Prostate gland (tissue), 2 donors: Measurements from ENCODE around the gene ANKS3. TPM values are rescaled to one million over a fixed set of nuclear protein-coding genes. Genes with fewer than 3 reads are reported as not detected.

Source experiments
- DNase-seq: peaks from one replicate; pipeline ENCODE4 v3.0.0-alpha.2; 2019; ENCODE audit warnings: low spot score
- H3K27ac ChIP-seq, 2 donors: fragments of 200-600 bp; sonication (generic); 2 replicates each; pipeline ENCODE4 v1.5.1; 2017 to 2019
- H3K27me3 ChIP-seq: fragments of 200-600 bp; sonication (generic); replicated peaks from 2 replicates; pipeline ENCODE4 v1.5.1; 2019; ENCODE audit not compliant: insufficient read depth
- H3K36me3 ChIP-seq, 2 donors: fragments of 200-600 bp; sonication (generic); 1 replicate in 1 of 2; 2 replicates in 1 of 2; pipeline versions ENCODE4 v1.5.1 to v1.8.1; 2017 to 2019
- H3K4me1 ChIP-seq: fragments of 200-600 bp; sonication (generic); replicated peaks from 2 replicates; pipeline ENCODE4 v1.5.1; 2019
- H3K4me3 ChIP-seq, 2 donors: fragments of 200-600 bp; sonication (generic); 2 replicates each; pipeline ENCODE4 v1.5.1; 2017 to 2019
- H3K9me3 ChIP-seq: fragments of 200-600 bp; sonication (generic); 2 replicates; pipeline ENCODE4 v1.5.1; 2017
- POLR2A ChIP-seq: fragments of 450-650 bp; IDR thresholded peaks from one replicate; pipeline ENCODE4 v1.6.1; 2016; ENCODE audit warnings: antibody characterized with exemption, mild to moderate bottlenecking
- POLR2AphosphoS5 ChIP-seq: sonication (generic); formaldehyde crosslinking; IDR thresholded peaks from one replicate; pipeline ENCODE4 v1.6.1; 2017; ENCODE audit warnings: antibody characterized with exemption
- WGBS: methylation state at CpG from one replicate; pipeline ENCODE4 v1.1.5; 2018; 5-methylcytosine and 5-hydroxymethylcytosine counted together
- intact Hi-C: fragments of 100-400 bp; cut with DNase I; formaldehyde crosslinking; loops from one replicate; pipeline ENCODE4 v1.14.2; 2022
- total RNA-seq, 2 donors: library from RNA; depleted of rRNA; stranded (reverse); fragments of >200 nt; gene quantifications; one replicate each; pipeline ENCODE4 v1.1.0, GENCODE V29; 2016
- TF ChIP-seq, protein P1 (sequence below), 4 experiments: fragments of 200-600 bp in 2 of 4; fragments of 450-650 bp in 2 of 4; sonication (generic) in 2 of 4; IDR thresholded peaks; 1 replicate in 3 of 4; 2 replicates in 1 of 4; pipeline ENCODE4 v1.5.1; 2016 to 2019; ENCODE audit warnings: antibody characterized with exemption in 4 of 4, mild to moderate bottlenecking in 2 of 4, moderate library complexity in 2 of 4

ANKS3 gene
- total RNA-seq, 2 donors from 2014 or later: 19.1 to 42.9 TPM

- intact Hi-C loops: loop anchor here (10.0 kb wide), 3 partner anchors 72 to 118 kb away; partner anchors contain the start of genes GLYR1, ROGDI, UBALD1 and UBN1
- 19% methylated on average over 17 of the region's 17 CpGs for WGBS
- H3K36me3 ChIP-seq: no peaks in the 10 kb centered on the region
- peak overlapping the region; percentile 76 to 82 for H3K27ac ChIP-seq
- no peaks in the 10 kb centered on the region for H3K27me3 ChIP-seq
- peak overlapping the region; percentile 80 to 82 for H3K4me3 ChIP-seq
- no peak for DNase-seq
- H3K9me3 ChIP-seq: no peaks in the 10 kb centered on the region
- TF ChIP-seq POLR2AphosphoS5: no peak
- no peak for TF ChIP-seq POLR2A
- TF ChIP-seq, protein P1, sequence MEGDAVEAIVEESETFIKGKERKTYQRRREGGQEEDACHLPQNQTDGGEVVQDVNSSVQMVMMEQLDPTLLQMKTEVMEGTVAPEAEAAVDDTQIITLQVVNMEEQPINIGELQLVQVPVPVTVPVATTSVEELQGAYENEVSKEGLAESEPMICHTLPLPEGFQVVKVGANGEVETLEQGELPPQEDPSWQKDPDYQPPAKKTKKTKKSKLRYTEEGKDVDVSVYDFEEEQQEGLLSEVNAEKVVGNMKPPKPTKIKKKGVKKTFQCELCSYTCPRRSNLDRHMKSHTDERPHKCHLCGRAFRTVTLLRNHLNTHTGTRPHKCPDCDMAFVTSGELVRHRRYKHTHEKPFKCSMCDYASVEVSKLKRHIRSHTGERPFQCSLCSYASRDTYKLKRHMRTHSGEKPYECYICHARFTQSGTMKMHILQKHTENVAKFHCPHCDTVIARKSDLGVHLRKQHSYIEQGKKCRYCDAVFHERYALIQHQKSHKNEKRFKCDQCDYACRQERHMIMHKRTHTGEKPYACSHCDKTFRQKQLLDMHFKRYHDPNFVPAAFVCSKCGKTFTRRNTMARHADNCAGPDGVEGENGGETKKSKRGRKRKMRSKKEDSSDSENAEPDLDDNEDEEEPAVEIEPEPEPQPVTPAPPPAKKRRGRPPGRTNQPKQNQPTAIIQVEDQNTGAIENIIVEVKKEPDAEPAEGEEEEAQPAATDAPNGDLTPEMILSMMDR (IDR thresholded peaks at IDR 0.05): no peak
- no peaks in the 10 kb centered on the region for H3K4me1 ChIP-seq
Measured at GRCh38 chr16:4733211-4733742, 794 bp downstream of the ANKS3 start.

GRCh38 chr16:4729876-4730275, 4.2 kb downstream of the ANKS3 start:
- intact Hi-C loops: loop anchor here (10.0 kb wide), 3 partner anchors 75 to 115 kb away; partner anchors contain the start of genes GLYR1, ROGDI, UBALD1 and UBN1
- peaks cover 3 to 6% of the 10 kb centered on the region in 2 donors for H3K36me3 ChIP-seq
- H3K9me3 ChIP-seq: no peaks in the 10 kb centered on the region
- no peaks in the 10 kb centered on the region for H3K27me3 ChIP-seq
- no peak for DNase-seq
- WGBS: 94% methylated on average over 15 of the region's 15 CpGs
- H3K4me1 ChIP-seq: no peaks in the 10 kb centered on the region
- TF ChIP-seq POLR2AphosphoS5 (no peak), POLR2A (no peak)
- TF ChIP-seq, protein P1 (IDR thresholded peaks at IDR 0.05): no peak
- H3K4me3 ChIP-seq: no peak overlapping the region
- H3K27ac ChIP-seq: no peak overlapping the region

- Histone ChIP-seq H3K27ac (no peak overlapping the region), H3K27me3 (no peaks in the 10 kb centered on the region), H3K36me3 (peaks cover 3 to 6% of the 10 kb centered on the region in 2 donors), H3K4me1 (no peaks in the 10 kb centered on the region), H3K4me3 (no peak overlapping the region), H3K9me3 (no peaks in the 10 kb centered on the region)
- no peak for DNase-seq
- WGBS: 94% methylated on average over 8 of the region's 8 CpGs
- intact Hi-C loops: no loop called here
- TF ChIP-seq POLR2A (no peak), POLR2AphosphoS5 (no peak)
- TF ChIP-seq, protein P1 (IDR thresholded peaks at IDR 0.05): no peak
Measured at GRCh38 chr16:4728676-4729075, 5.4 kb downstream of the ANKS3 start.

DNA sequence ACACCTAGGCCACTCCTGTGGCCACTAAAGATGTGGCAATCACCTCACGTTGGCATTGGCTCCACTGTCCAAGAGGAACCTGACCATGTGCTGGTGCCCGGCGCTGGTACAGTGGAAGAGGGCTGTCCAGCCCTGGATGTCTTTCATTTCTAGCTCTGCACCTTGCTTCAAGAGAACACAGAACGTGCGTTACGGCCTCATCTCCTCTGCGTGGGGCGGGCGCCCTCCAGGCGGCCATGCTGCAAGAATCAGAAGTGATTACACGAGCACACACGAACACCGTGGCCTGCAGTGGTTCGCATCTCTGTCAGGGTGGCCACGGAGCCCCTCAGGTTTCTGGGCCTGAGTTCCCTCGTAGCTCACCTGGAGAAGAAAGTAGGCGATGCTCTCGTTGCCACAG, 7.5 kb downstream of the ANKS3 start:
- intact Hi-C loops: no loop called here
- no peaks in the 10 kb centered on the region for H3K9me3 ChIP-seq
- H3K36me3 ChIP-seq: peaks cover 3 to 6% of the 10 kb centered on the region in 2 donors
- H3K4me3 ChIP-seq: no peak overlapping the region
- DNase-seq: no peak
- H3K27me3 ChIP-seq: no peaks in the 10 kb centered on the region
- H3K4me1 ChIP-seq: no peaks in the 10 kb centered on the region
- 93% methylated on average over 18 of the region's 18 CpGs for WGBS
- no peak overlapping the region for H3K27ac ChIP-seq
- TF ChIP-seq, protein P1 (IDR thresholded peaks at IDR 0.05): no peak
- TF ChIP-seq POLR2AphosphoS5 (no peak), POLR2A (no peak)

DNA sequence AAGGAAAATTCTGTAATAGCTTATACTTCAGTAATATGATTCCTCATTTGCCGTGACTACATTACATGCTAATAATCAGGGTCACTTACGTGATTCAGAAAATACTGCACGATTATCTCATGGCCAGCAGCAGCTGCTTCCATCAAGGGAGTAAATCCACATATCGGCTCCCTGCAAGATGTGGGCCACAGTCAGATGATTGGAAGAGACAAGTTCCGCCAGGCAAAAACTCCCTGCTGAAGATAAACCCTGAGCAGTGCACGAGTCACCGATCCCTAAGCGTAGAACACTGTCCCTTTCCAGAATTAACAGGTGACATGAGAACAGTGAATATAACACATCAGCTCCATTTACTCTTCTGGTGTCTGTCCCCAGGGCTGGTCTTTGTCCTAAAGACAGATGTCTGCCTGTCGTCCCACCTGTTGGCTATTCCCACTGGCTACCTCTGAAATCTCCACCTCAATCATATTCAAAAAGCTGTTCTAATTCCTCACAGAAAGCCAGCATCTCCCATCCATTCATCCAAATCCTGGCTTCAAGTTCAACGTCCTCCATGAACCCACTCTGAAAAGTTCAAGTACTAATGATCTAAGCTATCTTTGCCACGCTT, 9.3 kb downstream of the ANKS3 start:
- Histone ChIP-seq H3K27me3 (no peaks in the 10 kb centered on the region), H3K27ac (no peak overlapping the region), H3K36me3 (peaks cover 3 to 6% of the 10 kb centered on the region in 2 donors), H3K4me3 (no peak overlapping the region), H3K9me3 (no peaks in the 10 kb centered on the region), H3K4me1 (no peaks in the 10 kb centered on the region)
- WGBS: 88% methylated on average over 11 of the region's 11 CpGs
- TF ChIP-seq POLR2A: no peak
- TF ChIP-seq POLR2AphosphoS5: no peak
- TF ChIP-seq, protein P1 (IDR thresholded peaks at IDR 0.05): no peak
- DNase-seq: no peak
- intact Hi-C loops: no loop called here
